Measurements from ENCODE around the gene ATP5F1E.

ATP5F1E gene

GRCh38 chr20:58998656-58999055 is 33.5 kb downstream of the ATP5F1E start:
- Histone ChIP-seq H3K4me1 (ENCODE audit: insufficient read depth, low read length, severe bottlenecking) (peaks cover 10% of the 10 kb centered on the region), H3K9ac (ENCODE audit: low read length) (no peak overlapping the region), H3K27ac (ENCODE audit: low read depth, low read length, poor library complexity, severe bottlenecking) (no peak overlapping the region), H3K79me2 (ENCODE audit: insufficient read depth, low read length) (no peaks in the 10 kb centered on the region), H3K9me3 (ENCODE audit: low read length) (no peaks in the 10 kb centered on the region), H3K36me3 (ENCODE audit: insufficient read depth, low read length) (peaks cover 91% of the 10 kb centered on the region), H3K4me3 (ENCODE audit: low read depth, low read length, poor library complexity, severe bottlenecking) (no peak overlapping the region), H2AFZ (ENCODE audit: low read length) (no peak overlapping the region), H3F3A (ENCODE audit: insufficient read depth, low read length) (no peaks in the 10 kb centered on the region), H3K9me2 (ENCODE audit: low read depth, low read length) (no peaks in the 10 kb centered on the region), H3K4me2 (ENCODE audit: low read length) (no peak overlapping the region), H4K20me1 (ENCODE audit: insufficient read depth, low read length) (no peaks in the 10 kb centered on the region), H3K27me3 (ENCODE audit: insufficient read depth, low read length) (no peaks in the 10 kb centered on the region)
- TF ChIP-seq EZH2 (IDR thresholded peaks at IDR 0.05; ENCODE audit: borderline replicate concordance, low read length) (no peak), CTCF (IDR thresholded peaks at IDR 0.05; ENCODE audit: low read length) (no peak)

- H3K4me2 ChIP-seq (ENCODE audit: low read length): no peak overlapping the region
- no peaks in the 10 kb centered on the region for H3K9me3 ChIP-seq (ENCODE audit: low read length)
- H3K36me3 ChIP-seq (ENCODE audit: insufficient read depth, low read length): peaks cover 92% of the 10 kb centered on the region
- no peak overlapping the region for H2AFZ ChIP-seq (ENCODE audit: low read length)
- TF ChIP-seq CTCF (IDR thresholded peaks at IDR 0.05; ENCODE audit: low read length): no peak
- TF ChIP-seq EZH2 (IDR thresholded peaks at IDR 0.05; ENCODE audit: borderline replicate concordance, low read length): no peak
- no peaks in the 10 kb centered on the region for H4K20me1 ChIP-seq (ENCODE audit: insufficient read depth, low read length)
- H3K9me2 ChIP-seq (ENCODE audit: low read depth, low read length): no peaks in the 10 kb centered on the region
- no peak overlapping the region for H3K27ac ChIP-seq (ENCODE audit: low read depth, low read length, poor library complexity, severe bottlenecking)
- H3F3A ChIP-seq (ENCODE audit: insufficient read depth, low read length): no peaks in the 10 kb centered on the region
- peaks cover 4% of the 10 kb centered on the region for H3K4me1 ChIP-seq (ENCODE audit: insufficient read depth, low read length, severe bottlenecking)
- H3K27me3 ChIP-seq (ENCODE audit: insufficient read depth, low read length): no peaks in the 10 kb centered on the region
- no peak overlapping the region for H3K4me3 ChIP-seq (ENCODE audit: low read depth, low read length, poor library complexity, severe bottlenecking)
- no peak overlapping the region for H3K9ac ChIP-seq (ENCODE audit: low read length)
- H3K79me2 ChIP-seq (ENCODE audit: insufficient read depth, low read length): no peaks in the 10 kb centered on the region
Measured at GRCh38 chr20:58997141-58997770, 34.9 kb downstream of the ATP5F1E start.

- Histone ChIP-seq H3K9ac (ENCODE audit: low read length) (no peak overlapping the region), H3K36me3 (ENCODE audit: insufficient read depth, low read length) (peaks cover 92% of the 10 kb centered on the region), H3F3A (ENCODE audit: insufficient read depth, low read length) (no peaks in the 10 kb centered on the region), H3K9me2 (ENCODE audit: low read depth, low read length) (no peaks in the 10 kb centered on the region), H3K9me3 (ENCODE audit: low read length) (no peaks in the 10 kb centered on the region), H3K27me3 (ENCODE audit: insufficient read depth, low read length) (no peaks in the 10 kb centered on the region), H3K4me1 (ENCODE audit: insufficient read depth, low read length, severe bottlenecking) (peaks cover 4% of the 10 kb centered on the region), H3K4me2 (ENCODE audit: low read length) (no peak overlapping the region), H3K79me2 (ENCODE audit: insufficient read depth, low read length) (no peaks in the 10 kb centered on the region), H4K20me1 (ENCODE audit: insufficient read depth, low read length) (no peaks in the 10 kb centered on the region), H3K27ac (ENCODE audit: low read depth, low read length, poor library complexity, severe bottlenecking) (no peak overlapping the region), H3K4me3 (ENCODE audit: low read depth, low read length, poor library complexity, severe bottlenecking) (no peak overlapping the region), H2AFZ (ENCODE audit: low read length) (no peak overlapping the region)
- TF ChIP-seq EZH2 (IDR thresholded peaks at IDR 0.05; ENCODE audit: borderline replicate concordance, low read length) (no peak), CTCF (IDR thresholded peaks at IDR 0.05; ENCODE audit: low read length) (no peak)
Measured at GRCh38 chr20:58996226-58996611, 35.9 kb downstream of the ATP5F1E start.
